Measurements from ENCODE around the gene BRICD5. TPM values are rescaled to one million over a fixed set of nuclear protein-coding genes. Genes with fewer than 3 reads are reported as not detected.

Gene BRICD5
- total and polyA plus RNA-seq, 2 of the 13 experiments (the other 11 are each of a cell fraction or from before 2014, with no cell fraction given), result 1.6 to 5.8 TPM

DNA sequence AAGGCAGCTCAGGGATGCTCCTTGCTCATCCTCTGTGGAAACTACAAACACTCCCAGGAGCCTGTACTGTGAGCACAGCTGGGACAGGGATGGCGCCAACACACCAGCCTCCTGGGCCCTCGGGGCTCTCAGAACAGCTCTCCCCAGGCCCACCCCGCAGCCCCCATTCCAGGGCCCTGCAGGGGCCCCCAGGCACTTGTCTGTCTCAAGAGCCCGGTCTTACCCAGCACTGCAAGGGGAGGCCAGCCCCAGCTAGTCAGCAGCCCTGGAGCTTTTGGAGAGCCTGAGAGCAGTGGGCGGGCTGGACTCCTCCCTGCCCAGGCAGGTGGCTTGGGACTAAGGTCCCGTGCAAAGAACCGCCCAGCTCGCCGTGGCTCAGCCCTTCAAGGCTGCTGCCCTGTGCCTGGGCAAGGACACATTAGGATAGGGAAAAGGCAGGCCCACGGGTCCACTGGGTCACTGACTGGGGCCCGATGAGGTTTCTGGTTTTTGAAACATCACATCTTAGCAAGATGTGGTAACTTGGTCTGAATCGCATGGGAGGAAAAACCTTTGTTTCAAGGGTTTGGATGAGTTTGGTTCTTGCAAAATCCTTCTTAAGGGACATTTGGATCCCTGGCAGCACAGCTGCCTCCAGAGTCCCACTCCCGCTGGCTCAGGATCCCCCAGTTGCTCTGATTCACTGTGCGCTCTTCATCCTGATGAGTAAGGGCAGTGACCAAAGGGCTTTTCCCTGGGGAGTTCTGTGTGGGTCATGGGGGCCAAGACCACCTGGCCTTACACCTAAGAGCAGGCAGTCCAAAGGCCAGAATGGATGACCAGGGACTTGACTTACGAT lies 28.4 kb upstream of the BRICD5 start (continued):
- TF ChIP-seq, protein P1, sequence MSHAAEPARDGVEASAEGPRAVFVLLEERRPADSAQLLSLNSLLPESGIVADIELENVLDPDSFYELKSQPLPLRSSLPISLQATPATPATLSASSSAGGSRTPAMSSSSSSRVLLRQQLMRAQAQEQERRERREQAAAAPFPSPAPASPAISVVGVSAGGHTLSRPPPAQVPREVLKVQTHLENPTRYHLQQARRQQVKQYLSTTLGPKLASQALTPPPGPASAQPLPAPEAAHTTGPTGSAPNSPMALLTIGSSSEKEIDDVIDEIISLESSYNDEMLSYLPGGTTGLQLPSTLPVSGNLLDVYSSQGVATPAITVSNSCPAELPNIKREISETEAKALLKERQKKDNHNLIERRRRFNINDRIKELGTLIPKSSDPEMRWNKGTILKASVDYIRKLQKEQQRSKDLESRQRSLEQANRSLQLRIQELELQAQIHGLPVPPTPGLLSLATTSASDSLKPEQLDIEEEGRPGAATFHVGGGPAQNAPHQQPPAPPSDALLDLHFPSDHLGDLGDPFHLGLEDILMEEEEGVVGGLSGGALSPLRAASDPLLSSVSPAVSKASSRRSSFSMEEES (CRISPR knock-in tag; IDR thresholded peaks at IDR 0.05), result no peak
- TF ChIP-seq TOPORS (CRISPR knock-in tag; IDR thresholded peaks at IDR 0.05), result 0 out of 2 replicates have a peak, but pooled peaks have one; percentile 51
- peak; percentile 72 for TF ChIP-seq AGO2 (optimal IDR thresholded peaks at IDR 0.05; ENCODE audit: low read depth, low read length)
- TF ChIP-seq RBFOX2 (IDR thresholded peaks at IDR 0.05; ENCODE audit: low read depth, low read length), result peak; percentile 34; the same call in 1 of the 2 replicates
- TF ChIP-seq POLR2A (IDR thresholded peaks at IDR 0.05; ENCODE audit: insufficient read depth in 1 of 2, low read depth in 2 of 2, low read length in 2 of 2), result 0 out of 4 replicates have a peak, but pooled peaks of 1 of the 2 experiments have one; percentile 12
- peak; percentile 68 for TF ChIP-seq POLR2G (IDR thresholded peaks at IDR 0.05; ENCODE audit: low read depth, low read length)
- TF ChIP-seq SRY (CRISPR knock-in tag; IDR thresholded peaks at IDR 0.05), result no peak
- TF ChIP-seq, protein P2, sequence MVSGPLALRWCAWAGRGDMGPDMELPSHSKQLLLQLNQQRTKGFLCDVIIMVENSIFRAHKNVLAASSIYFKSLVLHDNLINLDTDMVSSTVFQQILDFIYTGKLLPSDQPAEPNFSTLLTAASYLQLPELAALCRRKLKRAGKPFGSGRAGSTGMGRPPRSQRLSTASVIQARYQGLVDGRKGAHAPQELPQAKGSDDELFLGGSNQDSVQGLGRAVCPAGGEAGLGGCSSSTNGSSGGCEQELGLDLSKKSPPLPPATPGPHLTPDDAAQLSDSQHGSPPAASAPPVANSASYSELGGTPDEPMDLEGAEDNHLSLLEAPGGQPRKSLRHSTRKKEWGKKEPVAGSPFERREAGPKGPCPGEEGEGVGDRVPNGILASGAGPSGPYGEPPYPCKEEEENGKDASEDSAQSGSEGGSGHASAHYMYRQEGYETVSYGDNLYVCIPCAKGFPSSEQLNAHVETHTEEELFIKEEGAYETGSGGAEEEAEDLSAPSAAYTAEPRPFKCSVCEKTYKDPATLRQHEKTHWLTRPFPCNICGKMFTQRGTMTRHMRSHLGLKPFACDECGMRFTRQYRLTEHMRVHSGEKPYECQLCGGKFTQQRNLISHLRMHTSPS (CRISPR knock-in tag; IDR thresholded peaks at IDR 0.05; ENCODE audit: low read depth), result no peak
- TF ChIP-seq, protein P3, sequence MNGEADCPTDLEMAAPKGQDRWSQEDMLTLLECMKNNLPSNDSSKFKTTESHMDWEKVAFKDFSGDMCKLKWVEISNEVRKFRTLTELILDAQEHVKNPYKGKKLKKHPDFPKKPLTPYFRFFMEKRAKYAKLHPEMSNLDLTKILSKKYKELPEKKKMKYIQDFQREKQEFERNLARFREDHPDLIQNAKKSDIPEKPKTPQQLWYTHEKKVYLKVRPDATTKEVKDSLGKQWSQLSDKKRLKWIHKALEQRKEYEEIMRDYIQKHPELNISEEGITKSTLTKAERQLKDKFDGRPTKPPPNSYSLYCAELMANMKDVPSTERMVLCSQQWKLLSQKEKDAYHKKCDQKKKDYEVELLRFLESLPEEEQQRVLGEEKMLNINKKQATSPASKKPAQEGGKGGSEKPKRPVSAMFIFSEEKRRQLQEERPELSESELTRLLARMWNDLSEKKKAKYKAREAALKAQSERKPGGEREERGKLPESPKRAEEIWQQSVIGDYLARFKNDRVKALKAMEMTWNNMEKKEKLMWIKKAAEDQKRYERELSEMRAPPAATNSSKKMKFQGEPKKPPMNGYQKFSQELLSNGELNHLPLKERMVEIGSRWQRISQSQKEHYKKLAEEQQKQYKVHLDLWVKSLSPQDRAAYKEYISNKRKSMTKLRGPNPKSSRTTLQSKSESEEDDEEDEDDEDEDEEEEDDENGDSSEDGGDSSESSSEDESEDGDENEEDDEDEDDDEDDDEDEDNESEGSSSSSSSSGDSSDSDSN (CRISPR knock-in tag; IDR thresholded peaks at IDR 0.05), result peak; percentile 15; the same call in 1 of the 2 replicates
- peak; percentile 6; the same call in 1 of the 2 replicates for TF ChIP-seq HNF4A (CRISPR knock-in tag; IDR thresholded peaks at IDR 0.05)
